GM12874 (cell line): ENCODE measurements around the gene OPN3.

ENCODE experiments used
- TF ChIP-seq, protein P1 (sequence below): IDR thresholded peaks from 2 replicates; pipeline ENCODE4 v1.5.1; 2011; ENCODE audit warnings: low read depth, mild to moderate bottlenecking, control low read depth, low read length, moderate library complexity; ENCODE audit not compliant: insufficient read depth

The OPN3 gene

DNA sequence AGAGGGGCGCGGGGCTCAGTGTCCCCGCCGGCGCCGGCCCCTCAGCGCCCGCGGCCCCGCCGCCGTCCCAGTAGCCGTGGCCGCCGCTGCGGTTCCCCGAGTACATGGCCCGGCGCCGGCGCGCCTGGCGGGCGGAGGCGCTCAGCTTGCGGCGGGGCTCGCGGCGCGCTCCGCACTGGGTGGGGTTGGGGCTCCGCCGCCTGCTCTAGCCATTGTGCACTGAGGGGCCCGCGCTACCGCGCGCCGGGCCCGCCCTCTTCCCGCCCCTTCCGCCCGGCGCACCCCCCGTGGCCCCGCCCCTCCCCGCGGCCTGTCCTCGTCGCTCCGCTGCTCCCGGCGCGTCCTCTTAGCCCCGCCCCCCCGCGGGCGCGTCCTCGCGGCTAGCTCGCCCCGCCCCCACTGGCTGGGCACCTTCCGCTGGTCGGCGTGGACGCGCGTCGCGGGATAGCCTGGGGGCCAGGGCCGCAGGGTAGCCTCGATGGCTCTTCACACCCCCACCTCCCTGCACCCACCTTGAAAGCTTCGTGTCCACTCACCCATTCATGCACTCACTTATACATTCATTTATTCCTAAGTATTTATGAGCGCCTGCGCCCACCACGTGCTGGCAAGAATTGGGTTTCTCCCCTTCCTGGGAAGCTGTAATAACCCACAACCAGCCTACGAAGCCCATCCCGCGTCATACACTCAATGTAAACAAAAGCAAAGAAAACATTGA, at the start of gene OPN3, which contains the start of gene CHML:
Gene OPN3, minus strand, starts transcription at position 221 of the 718 bp plus-strand sequence. Its CDS starts 115 bp downstream, at position 106.
Gene CHML, minus strand, starts transcription at position 221 of the 718 bp plus-strand sequence. CDS start 4,603 bp downstream, outside the sequence.
- TF ChIP-seq, protein P1, sequence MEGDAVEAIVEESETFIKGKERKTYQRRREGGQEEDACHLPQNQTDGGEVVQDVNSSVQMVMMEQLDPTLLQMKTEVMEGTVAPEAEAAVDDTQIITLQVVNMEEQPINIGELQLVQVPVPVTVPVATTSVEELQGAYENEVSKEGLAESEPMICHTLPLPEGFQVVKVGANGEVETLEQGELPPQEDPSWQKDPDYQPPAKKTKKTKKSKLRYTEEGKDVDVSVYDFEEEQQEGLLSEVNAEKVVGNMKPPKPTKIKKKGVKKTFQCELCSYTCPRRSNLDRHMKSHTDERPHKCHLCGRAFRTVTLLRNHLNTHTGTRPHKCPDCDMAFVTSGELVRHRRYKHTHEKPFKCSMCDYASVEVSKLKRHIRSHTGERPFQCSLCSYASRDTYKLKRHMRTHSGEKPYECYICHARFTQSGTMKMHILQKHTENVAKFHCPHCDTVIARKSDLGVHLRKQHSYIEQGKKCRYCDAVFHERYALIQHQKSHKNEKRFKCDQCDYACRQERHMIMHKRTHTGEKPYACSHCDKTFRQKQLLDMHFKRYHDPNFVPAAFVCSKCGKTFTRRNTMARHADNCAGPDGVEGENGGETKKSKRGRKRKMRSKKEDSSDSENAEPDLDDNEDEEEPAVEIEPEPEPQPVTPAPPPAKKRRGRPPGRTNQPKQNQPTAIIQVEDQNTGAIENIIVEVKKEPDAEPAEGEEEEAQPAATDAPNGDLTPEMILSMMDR = no peak

DNA sequence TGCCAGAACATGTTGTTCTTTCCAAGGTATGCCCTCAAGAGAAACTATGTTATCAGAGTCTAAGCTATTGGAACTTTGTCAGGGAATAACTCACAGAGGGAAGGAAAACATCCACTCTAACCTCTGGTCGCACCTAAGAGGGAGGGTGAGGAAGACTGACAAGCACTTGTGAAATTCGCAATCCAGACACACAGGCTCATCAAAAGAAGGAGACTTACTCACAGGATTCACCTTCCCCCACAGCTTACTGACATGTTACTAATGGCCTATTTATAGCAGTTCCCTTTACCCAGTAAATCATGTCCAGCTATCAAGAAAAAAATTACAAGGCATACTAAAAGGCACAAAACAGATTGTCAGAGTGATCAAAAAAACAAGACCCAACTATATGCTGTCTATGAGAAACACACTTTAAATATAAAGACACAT, 48.8 kb upstream of the OPN3 start:
- TF ChIP-seq, protein P1 = no peak

DNA sequence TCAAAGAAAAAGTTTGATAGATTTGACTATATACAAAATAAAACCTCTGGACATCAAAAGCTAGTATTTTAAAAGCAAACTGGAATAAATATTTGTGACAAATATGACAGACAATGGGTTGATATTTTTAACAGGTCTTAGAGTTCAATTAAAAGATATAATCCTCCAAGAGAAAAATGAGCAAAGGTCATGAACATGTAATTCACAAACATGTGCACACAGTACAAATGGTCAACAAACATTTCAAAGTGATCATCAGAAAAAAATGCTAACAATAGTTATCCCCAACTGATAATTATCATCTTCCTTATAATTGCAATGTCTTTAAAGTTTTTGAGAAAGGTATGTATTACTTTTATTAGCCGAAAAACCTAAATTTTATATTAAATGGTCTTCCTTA, 43.9 kb upstream of the OPN3 start:
- TF ChIP-seq, protein P1 = no peak

- TF ChIP-seq, protein P1 = no peak
Observed at GRCh38 chr1:241682921-241683320, 42.8 kb upstream of the OPN3 start.

- TF ChIP-seq, protein P1 = no peak
Observed at GRCh38 chr1:241679961-241680360, 39.8 kb upstream of the OPN3 start.

GRCh38 chr1:241679404-241679803, 39.2 kb upstream of the OPN3 start:
- TF ChIP-seq, protein P1 = no peak

DNA sequence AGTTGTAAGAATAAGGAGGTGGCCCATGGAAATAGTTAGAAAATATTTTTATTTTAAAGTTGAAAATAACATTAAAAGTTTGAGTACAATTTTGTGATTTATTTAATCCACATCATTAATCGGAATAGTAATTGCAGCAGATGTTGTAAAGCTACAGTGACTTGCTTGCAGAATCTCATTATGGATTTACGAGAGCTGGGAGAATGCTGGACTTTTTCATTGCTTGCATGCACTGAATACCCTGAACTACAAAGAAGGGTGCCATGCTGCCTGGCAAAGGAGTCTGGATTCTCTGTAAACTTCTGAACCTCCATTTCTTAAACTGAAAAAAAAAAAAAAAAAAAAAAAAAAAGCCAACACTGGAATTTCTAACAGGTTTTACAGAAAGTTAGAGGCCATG, 38.4 kb upstream of the OPN3 start:
- TF ChIP-seq, protein P1 = no peak
